ENCODE data around the gene AGK. TPM values are rescaled to one million over a fixed set of nuclear protein-coding genes. Genes with fewer than 3 reads are reported as not detected.

Gene AGK
- total and polyA plus RNA-seq, 2 of the 8 experiments (the other 6 are each of a cell fraction or from before 2014, with no cell fraction given): 25.8 to 34.0 TPM

DNA sequence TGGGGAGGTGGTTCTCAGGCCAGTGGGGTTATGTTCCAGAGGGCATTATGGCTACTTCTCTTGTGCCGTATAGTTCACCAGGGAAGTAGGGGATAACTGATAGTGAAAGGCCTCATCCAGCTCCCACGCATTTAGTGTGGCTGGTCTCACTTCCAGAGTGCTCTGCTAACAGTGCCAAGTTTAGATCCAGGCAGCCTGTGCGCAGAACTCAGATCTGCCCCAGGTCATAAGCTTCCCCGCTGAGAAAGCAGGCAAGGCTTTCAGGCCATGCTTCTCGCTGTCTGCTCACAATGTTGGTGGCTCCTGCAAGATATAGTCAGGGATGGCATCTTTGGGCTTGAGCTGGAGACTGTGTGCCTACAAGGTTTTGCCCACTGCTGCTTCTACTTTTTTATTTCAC, 11.3 kb downstream of the AGK start (continued):
- TF ChIP-seq, protein P1, sequence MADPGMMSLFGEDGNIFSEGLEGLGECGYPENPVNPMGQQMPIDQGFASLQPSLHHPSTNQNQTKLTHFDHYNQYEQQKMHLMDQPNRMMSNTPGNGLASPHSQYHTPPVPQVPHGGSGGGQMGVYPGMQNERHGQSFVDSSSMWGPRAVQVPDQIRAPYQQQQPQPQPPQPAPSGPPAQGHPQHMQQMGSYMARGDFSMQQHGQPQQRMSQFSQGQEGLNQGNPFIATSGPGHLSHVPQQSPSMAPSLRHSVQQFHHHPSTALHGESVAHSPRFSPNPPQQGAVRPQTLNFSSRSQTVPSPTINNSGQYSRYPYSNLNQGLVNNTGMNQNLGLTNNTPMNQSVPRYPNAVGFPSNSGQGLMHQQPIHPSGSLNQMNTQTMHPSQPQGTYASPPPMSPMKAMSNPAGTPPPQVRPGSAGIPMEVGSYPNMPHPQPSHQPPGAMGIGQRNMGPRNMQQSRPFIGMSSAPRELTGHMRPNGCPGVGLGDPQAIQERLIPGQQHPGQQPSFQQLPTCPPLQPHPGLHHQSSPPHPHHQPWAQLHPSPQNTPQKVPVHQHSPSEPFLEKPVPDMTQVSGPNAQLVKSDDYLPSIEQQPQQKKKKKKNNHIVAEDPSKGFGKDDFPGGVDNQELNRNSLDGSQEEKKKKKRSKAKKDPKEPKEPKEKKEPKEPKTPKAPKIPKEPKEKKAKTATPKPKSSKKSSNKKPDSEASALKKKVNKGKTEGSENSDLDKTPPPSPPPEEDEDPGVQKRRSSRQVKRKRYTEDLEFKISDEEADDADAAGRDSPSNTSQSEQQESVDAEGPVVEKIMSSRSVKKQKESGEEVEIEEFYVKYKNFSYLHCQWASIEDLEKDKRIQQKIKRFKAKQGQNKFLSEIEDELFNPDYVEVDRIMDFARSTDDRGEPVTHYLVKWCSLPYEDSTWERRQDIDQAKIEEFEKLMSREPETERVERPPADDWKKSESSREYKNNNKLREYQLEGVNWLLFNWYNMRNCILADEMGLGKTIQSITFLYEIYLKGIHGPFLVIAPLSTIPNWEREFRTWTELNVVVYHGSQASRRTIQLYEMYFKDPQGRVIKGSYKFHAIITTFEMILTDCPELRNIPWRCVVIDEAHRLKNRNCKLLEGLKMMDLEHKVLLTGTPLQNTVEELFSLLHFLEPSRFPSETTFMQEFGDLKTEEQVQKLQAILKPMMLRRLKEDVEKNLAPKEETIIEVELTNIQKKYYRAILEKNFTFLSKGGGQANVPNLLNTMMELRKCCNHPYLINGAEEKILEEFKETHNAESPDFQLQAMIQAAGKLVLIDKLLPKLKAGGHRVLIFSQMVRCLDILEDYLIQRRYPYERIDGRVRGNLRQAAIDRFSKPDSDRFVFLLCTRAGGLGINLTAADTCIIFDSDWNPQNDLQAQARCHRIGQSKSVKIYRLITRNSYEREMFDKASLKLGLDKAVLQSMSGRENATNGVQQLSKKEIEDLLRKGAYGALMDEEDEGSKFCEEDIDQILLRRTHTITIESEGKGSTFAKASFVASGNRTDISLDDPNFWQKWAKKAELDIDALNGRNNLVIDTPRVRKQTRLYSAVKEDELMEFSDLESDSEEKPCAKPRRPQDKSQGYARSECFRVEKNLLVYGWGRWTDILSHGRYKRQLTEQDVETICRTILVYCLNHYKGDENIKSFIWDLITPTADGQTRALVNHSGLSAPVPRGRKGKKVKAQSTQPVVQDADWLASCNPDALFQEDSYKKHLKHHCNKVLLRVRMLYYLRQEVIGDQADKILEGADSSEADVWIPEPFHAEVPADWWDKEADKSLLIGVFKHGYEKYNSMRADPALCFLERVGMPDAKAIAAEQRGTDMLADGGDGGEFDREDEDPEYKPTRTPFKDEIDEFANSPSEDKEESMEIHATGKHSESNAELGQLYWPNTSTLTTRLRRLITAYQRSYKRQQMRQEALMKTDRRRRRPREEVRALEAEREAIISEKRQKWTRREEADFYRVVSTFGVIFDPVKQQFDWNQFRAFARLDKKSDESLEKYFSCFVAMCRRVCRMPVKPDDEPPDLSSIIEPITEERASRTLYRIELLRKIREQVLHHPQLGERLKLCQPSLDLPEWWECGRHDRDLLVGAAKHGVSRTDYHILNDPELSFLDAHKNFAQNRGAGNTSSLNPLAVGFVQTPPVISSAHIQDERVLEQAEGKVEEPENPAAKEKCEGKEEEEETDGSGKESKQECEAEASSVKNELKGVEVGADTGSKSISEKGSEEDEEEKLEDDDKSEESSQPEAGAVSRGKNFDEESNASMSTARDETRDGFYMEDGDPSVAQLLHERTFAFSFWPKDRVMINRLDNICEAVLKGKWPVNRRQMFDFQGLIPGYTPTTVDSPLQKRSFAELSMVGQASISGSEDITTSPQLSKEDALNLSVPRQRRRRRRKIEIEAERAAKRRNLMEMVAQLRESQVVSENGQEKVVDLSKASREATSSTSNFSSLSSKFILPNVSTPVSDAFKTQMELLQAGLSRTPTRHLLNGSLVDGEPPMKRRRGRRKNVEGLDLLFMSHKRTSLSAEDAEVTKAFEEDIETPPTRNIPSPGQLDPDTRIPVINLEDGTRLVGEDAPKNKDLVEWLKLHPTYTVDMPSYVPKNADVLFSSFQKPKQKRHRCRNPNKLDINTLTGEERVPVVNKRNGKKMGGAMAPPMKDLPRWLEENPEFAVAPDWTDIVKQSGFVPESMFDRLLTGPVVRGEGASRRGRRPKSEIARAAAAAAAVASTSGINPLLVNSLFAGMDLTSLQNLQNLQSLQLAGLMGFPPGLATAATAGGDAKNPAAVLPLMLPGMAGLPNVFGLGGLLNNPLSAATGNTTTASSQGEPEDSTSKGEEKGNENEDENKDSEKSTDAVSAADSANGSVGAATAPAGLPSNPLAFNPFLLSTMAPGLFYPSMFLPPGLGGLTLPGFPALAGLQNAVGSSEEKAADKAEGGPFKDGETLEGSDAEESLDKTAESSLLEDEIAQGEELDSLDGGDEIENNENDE (IDR thresholded peaks at IDR 0.05; ENCODE audit: insufficient replicate concordance, low read length): no peak
- no peak for TF ChIP-seq CREB1 (IDR thresholded peaks at IDR 0.05)
